T-helper 1 cell treated with Interleukin-12 subunit alpha and Interleukin-12 subunit beta and Interleukin-4 antibody, amounts not matched to agents 30 μg/mL and 1 μg/mL, for 36 hours (primary cell): ENCODE data around the gene CEBPB.
"Not testable (repeated sequence)": the region's sequence is repeated elsewhere in the genome, so short reads cannot be mapped to it uniquely, and the experiment has no call there.

Experiments used
- H3K27ac Mint-ChIP-seq: one replicate; pipeline ENCODE4 v1.8.0; 2021; ENCODE audit warnings: mild to moderate bottlenecking, mixed read lengths
- H3K27me3 Mint-ChIP-seq: one replicate; pipeline ENCODE4 v1.8.0; 2021; ENCODE audit warnings: low read depth, mixed read lengths
- H3K36me3 Mint-ChIP-seq: one replicate; pipeline ENCODE4 v1.8.0; 2021; ENCODE audit warnings: low read depth, mixed read lengths
- H3K4me1 Mint-ChIP-seq: one replicate; pipeline ENCODE4 v1.8.0; 2021; ENCODE audit warnings: low read depth, mixed read lengths
- H3K4me3 Mint-ChIP-seq: one replicate; pipeline ENCODE4 v1.8.0; 2021; ENCODE audit warnings: mild to moderate bottlenecking, moderate library complexity, mixed read lengths
- H3K9me3 Mint-ChIP-seq: one replicate; pipeline ENCODE4 v1.8.0; 2021; ENCODE audit warnings: mixed read lengths

Gene CEBPB

DNA sequence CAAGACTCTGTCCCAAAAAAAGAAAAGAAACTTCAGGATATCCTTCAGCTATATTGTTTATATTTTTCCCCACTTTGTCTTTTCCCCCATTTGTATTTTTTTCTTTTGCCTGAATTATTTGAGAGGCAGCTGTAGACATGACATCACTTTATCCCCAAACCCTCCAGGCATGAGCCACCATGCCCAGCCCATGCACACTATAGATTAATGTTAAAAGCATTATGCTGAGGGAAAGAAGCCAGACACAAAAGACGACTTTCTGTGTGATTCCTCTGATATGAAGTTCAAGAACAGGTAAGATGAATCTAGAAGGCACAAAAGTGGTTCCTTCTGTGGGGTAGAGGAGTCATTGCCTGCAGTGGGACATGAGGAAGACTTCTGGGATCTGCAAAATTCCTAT, 16.4 kb downstream of the CEBPB start:
- no peak overlapping the region for H3K4me3 Mint-ChIP-seq
- H3K36me3 Mint-ChIP-seq = peaks cover 2% of the 10 kb centered on the region
- no peak overlapping the region for H3K27ac Mint-ChIP-seq
- peaks cover 10% of the 10 kb centered on the region for H3K9me3 Mint-ChIP-seq
- H3K4me1 Mint-ChIP-seq = peaks cover 18% of the 10 kb centered on the region
- H3K27me3 Mint-ChIP-seq = peaks cover 8% of the 10 kb centered on the region

DNA sequence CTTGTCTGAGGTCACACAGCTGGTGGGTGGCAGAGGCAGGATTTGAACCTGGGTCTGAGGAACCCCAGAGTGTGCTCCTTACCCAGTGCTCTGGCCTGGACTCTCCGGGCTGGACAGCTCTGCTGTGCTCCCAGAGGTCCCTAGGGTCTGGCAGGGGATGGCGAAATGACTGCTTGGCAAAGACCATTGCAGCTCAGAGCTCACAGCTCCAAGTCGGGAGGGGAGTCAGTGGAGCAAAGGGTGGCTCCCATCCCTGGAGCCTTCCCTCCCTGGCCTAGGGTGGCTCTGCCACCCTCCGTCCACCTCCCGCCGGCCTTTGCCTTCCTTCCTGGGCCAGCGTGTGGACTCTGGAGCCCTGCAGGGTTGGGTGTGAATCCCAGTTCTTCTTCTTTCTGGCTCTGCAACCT, 17.5 kb downstream of the CEBPB start:
- no peak overlapping the region for H3K4me3 Mint-ChIP-seq
- peaks cover 10% of the 10 kb centered on the region for H3K27me3 Mint-ChIP-seq
- H3K4me1 Mint-ChIP-seq = peaks cover 12% of the 10 kb centered on the region
- peaks cover 10% of the 10 kb centered on the region for H3K9me3 Mint-ChIP-seq
- H3K27ac Mint-ChIP-seq = no peak overlapping the region
- peaks cover 2% of the 10 kb centered on the region for H3K36me3 Mint-ChIP-seq

DNA sequence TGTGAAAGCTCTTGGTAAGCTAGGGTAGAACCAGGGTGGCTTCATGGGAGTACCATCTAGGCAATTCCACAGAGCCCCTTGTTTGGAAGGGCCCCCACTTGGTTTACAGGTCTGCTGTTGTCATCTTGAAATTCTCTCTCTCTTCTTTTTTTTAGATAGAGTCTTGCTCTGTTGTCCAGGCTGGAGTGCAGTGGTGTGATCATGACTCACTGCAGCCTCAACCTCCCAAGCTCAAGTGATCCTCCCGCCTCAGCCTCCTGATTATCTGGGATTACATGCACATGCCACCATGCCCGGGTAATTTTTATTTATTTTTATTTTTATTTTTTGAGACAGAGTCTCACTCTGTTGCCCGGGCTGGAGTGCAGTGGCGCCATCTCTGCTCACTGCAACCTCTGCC, 18.2 kb downstream of the CEBPB start:
- H3K4me3 Mint-ChIP-seq, H3K27me3 Mint-ChIP-seq, H3K27ac Mint-ChIP-seq, H3K36me3 Mint-ChIP-seq, H3K9me3 Mint-ChIP-seq: not testable (repeated sequence)
- peaks cover 13% of the 10 kb centered on the region for H3K4me1 Mint-ChIP-seq

DNA sequence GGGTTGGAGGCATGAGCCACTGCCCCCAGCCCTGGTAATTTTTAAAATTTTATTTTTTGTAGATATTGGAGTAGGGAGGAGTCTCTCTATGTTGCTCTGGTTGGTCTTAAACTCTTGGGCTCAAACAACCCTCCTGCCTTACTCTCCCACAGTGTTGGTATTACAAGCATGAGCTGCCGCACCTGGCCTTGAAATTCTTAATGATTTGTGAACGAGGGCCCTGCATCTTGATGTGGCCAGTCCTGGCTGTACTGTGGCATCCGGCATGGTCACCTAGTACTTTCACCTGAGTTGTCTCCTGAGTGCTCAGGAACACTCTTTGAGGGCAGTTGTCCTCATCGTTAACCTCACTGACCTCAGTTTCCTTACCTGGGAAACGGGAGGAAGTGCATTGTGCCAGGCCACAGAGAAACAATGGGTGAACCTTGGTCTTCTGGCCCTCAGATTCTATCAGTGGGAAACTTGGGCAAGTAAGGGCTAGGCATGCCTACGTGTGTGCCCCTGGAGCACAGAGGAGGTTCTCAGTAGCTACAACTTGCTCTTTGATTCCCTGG, 19.5 kb downstream of the CEBPB start:
- H3K36me3 Mint-ChIP-seq = no peaks in the 10 kb centered on the region
- peaks cover 19% of the 10 kb centered on the region for H3K27me3 Mint-ChIP-seq
- peaks cover 16% of the 10 kb centered on the region for H3K4me1 Mint-ChIP-seq
- H3K4me3 Mint-ChIP-seq = no peak overlapping the region
- H3K27ac Mint-ChIP-seq = no peak overlapping the region
- H3K9me3 Mint-ChIP-seq = no peaks in the 10 kb centered on the region

DNA sequence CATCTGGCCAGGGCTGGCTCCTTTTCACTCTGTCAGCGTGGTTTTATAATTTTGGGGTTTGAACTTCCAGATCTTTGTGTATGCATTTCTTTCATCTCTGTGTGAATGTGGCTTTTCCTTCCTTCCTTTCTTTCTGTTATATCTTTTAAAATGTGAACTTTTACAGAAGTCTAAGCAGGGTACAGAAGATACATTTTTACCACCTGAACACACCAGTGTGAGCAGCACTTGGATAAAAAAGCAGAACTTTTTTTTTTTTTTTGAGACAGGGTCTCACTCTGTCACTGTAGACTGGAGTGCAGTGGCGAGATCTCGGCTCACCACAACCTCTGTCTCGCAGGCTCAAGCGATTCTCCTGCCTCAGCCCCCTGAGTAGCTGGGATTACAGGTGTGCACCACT, 20.5 kb downstream of the CEBPB start:
- Mint-ChIP-seq H3K9me3 (no peaks in the 10 kb centered on the region), H3K4me1 (peaks cover 16% of the 10 kb centered on the region), H3K4me3 (no peak overlapping the region), H3K36me3 (no peaks in the 10 kb centered on the region), H3K27me3 (peaks cover 24% of the 10 kb centered on the region), H3K27ac (no peak overlapping the region)

DNA sequence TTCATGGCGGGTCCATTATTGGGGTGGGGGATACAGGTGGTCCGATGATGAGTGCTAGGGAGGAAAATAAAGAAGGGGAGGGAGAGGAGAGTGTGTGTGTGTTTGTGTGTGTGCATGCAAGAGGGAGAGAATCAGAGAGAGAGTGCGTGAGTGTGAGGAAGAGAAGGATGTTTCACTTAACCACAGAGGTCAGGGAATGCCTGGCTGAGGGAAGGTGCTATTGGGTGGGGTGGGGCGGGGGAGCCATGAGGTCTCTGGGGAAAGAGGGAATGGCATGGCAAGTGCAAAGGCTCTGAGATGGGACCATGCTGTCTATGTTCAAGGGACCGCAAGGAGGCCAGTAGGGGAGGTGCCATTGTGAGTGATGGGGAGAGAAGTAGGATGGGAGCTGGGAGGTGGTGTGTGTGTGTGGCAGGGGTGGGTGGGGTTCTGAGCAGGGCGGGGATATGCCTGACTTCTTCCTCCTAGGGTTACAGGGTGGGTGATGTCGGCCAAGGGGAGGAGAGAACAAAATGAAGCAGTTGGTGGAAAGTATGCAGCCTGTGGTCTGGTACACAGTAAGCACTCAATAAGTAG, 23.0 kb downstream of the CEBPB start:
- H3K4me1 Mint-ChIP-seq = peaks cover 16% of the 10 kb centered on the region
- peaks cover 24% of the 10 kb centered on the region for H3K27me3 Mint-ChIP-seq
- H3K9me3 Mint-ChIP-seq = no peaks in the 10 kb centered on the region
- no peak overlapping the region for H3K4me3 Mint-ChIP-seq
- H3K36me3 Mint-ChIP-seq = no peaks in the 10 kb centered on the region
- H3K27ac Mint-ChIP-seq = no peak overlapping the region

DNA sequence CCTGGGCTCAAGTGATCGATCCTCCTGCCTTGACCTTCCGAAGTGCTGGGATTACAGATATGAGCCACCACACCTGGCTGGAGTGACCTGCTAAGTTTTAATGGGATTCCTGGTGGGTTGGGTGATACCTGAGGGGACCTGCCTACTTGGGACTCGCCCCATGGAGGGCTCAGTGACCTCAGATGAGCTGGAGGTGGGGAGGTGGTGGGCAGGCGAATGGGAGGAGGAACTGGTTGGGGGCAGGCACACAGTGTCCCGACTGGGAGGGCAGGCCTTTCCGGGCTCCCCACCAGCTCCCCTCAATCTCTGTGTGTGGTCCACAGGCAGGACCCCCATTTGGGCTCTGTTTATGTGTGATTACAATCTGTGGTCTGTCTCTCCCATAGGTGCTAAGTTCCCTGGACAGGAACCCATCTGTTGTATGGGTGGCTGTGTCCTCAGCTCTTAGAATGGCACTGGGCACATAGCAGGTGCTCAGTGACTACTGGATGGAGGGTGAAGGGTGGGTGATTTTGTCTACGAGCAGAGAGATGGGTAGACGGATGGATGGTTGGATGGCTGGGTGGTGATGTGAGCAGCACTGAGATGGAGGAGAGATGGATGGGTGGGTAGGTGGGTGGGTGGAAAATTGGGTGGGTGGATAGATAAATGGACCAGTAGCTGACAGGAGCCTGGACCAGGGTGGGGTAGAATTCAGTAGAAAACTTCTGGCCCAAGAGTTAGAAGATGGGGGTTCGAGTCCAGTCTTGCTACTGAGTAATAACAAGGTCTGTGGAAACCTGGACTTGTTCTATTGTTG, 23.8 kb downstream of the CEBPB start:
- Mint-ChIP-seq H3K27ac (no peak overlapping the region), H3K4me1 (peaks cover 16% of the 10 kb centered on the region), H3K9me3 (no peaks in the 10 kb centered on the region), H3K4me3 (no peak overlapping the region), H3K27me3 (peaks cover 24% of the 10 kb centered on the region), H3K36me3 (no peaks in the 10 kb centered on the region)

DNA sequence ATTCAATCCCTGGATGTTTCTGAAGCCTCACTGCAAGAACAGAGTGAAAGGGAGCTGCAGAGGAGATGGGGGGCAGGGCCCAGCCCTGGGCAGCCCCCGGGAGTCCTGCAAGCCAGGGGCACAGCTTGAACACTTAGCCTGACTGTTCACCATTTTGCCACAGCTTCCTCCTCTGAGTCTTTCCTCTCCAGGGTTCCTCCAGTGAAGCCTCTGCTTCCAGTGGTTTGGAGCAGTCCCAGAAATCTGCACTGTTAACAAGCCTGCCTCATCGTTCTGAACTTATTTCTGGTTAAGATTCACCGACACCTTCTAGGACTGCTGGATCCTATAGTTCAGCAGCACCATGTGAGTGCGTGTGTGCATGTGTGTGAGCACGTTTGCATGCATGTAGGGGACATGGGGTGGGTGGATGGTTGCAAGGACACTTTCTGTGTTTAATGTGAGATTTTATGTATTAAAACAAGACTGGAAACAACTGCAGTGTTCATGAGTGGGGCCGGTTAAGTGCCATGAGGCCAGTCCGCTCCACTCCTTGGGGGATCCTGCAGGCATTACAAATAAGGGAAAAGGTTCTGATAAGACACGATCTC, 24.6 kb downstream of the CEBPB start:
- no peaks in the 10 kb centered on the region for H3K9me3 Mint-ChIP-seq
- no peak overlapping the region for H3K4me3 Mint-ChIP-seq
- H3K27ac Mint-ChIP-seq = no peak overlapping the region
- H3K27me3 Mint-ChIP-seq = peaks cover 24% of the 10 kb centered on the region
- peaks cover 18% of the 10 kb centered on the region for H3K4me1 Mint-ChIP-seq
- no peaks in the 10 kb centered on the region for H3K36me3 Mint-ChIP-seq

DNA sequence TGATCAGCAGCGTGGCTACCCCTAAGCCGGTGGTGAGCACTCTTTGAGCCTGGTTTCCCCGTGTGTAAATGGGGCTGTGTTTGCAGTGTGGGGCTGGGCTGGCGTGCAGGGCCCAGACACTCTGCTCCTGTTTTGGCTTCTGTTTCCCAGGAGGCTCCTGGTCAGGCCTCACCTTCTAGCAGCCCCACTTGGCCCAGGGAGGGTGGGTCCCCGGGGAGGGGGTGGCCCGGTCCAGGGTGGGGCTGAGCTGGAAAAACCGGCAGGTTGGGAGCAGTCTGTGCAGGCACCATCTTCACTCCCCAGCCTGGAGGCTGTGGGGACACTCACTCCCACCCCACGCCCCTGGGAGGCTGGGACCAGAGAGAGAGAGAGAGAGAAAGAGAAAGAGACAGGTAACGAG, 25.3 kb downstream of the CEBPB start:
- H3K4me3 Mint-ChIP-seq = no peak overlapping the region
- H3K27me3 Mint-ChIP-seq = peaks cover 23% of the 10 kb centered on the region
- no peaks in the 10 kb centered on the region for H3K9me3 Mint-ChIP-seq
- H3K4me1 Mint-ChIP-seq = peaks cover 15% of the 10 kb centered on the region
- H3K36me3 Mint-ChIP-seq = no peaks in the 10 kb centered on the region
- no peak overlapping the region for H3K27ac Mint-ChIP-seq

DNA sequence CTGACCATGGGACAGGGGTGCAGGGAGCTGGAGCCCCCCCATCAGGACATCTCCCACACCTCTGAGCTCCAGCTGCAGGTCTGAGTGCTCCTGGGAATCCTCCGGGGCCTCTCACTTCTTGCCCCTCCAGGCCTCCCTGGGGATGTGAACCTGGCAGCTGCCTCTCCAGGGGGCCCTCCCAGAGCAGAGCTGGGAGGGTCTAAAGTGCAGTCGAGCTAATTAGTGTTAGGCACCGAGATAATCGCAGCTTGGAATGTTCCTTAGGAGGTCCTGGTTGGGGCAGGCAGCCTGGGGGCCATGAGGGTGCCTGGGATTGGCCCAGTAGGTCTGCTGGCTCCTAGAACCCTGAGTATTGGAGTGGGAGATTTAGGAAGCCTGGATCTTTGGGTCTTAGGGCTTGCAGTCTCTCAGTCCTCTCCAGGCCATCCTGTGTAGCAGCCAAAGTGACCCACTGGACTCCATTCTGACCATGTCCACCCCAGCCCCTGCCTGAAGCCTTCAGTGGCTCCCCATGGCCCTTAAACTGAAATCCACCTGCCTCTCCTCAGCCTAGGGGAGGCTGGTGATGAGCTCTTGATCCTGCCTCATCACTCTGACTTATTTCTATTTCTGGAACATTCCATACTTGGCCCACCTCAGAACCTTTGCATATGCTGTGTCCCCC, 26.0 kb downstream of the CEBPB start:
- no peaks in the 10 kb centered on the region for H3K36me3 Mint-ChIP-seq
- peaks cover 20% of the 10 kb centered on the region for H3K27me3 Mint-ChIP-seq
- H3K4me1 Mint-ChIP-seq = peaks cover 9% of the 10 kb centered on the region
- H3K27ac Mint-ChIP-seq = no peak overlapping the region
- no peaks in the 10 kb centered on the region for H3K9me3 Mint-ChIP-seq
- no peak overlapping the region for H3K4me3 Mint-ChIP-seq

DNA sequence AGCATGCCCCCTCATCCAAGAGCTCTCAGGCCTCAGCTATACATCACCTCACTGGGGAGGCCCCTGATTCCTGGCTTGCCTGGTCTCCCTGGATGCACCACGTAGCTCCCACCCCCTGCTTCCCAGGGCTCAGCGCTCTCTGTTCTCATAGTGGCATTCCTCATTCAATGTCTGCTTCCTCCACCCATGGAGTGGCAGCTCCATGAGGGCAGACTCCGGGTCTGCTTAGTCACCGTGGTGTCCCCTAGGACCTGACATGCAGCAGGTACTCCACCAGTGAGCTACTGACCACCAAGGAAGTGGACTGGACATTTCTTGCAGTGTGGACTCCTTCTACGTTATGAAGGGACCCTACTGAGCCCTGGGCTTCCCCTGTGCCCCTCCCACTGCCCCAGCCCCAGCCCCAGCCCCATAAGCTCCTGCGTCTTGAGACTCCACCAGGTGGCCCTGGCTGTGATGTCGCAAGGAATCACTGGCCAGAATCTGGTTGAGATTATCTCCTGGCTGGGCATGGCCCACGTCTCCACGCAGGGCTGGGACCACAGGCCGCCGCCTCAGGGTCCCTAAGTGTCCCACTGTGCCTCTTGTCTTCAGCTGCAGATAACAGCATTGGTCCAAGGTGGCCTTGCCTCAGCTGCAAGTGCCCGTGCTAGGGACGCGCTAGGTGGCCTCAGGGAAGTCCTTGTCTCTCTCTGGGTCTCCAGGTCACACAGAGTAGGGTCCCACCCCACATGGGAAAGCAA, 26.7 kb downstream of the CEBPB start:
- Mint-ChIP-seq H3K27me3 (peaks cover 19% of the 10 kb centered on the region), H3K27ac (no peak overlapping the region), H3K36me3 (no peaks in the 10 kb centered on the region), H3K4me3 (no peak overlapping the region), H3K4me1 (peaks cover 8% of the 10 kb centered on the region), H3K9me3 (no peaks in the 10 kb centered on the region)

DNA sequence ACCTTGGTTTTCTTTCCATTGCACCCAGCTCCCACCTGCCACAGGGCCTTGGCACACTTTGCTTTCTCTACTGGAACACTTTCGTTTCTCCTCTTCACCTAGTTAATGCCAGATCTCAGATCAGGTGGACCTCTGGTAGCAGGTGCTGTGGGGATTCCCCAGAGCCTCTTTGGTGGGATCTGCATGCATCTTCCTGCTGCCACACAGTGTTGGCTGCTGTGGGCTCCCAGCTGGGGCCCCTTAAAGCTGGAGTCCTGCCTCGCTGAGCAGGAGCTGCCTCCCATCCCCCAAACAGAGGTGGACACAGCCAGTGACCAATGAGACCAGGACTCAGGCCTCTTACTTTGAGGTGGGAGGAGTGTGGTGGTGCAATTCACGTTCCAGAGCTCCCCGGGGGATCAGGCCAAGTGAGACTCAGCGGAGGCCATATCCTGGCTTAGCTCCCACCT, 28.4 kb downstream of the CEBPB start:
- H3K27me3 Mint-ChIP-seq = peaks cover 14% of the 10 kb centered on the region
- H3K9me3 Mint-ChIP-seq = peaks cover 2% of the 10 kb centered on the region
- peaks cover 5% of the 10 kb centered on the region for H3K4me1 Mint-ChIP-seq
- no peak overlapping the region for H3K4me3 Mint-ChIP-seq
- H3K36me3 Mint-ChIP-seq = no peaks in the 10 kb centered on the region
- H3K27ac Mint-ChIP-seq = peak overlapping the region; percentile 22

DNA sequence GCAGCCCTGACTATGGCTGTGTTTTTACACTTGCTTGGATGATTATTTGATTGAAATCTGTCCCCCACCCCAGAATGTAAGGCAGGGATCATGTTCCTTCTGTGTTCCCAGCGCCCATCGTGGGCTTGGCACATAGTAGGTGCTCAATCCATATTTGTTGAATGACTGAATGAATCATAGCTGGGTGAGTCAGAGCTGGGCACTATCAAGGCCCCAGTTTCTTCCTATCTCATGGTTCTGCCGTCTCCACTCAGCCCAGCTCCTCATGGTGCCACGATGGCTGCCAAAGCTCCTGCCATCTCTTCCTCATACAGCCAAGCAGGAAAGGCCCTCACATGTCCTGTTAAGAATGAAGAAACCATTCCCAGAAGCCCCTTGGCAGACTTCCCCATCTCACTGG, 29.0 kb downstream of the CEBPB start:
- peaks cover 4% of the 10 kb centered on the region for H3K4me1 Mint-ChIP-seq
- no peaks in the 10 kb centered on the region for H3K36me3 Mint-ChIP-seq
- no peak overlapping the region for H3K27ac Mint-ChIP-seq

More for the DNA sequence above, 29.0 kb downstream of the CEBPB start:
- Mint-ChIP-seq H3K9me3 (peaks cover 5% of the 10 kb centered on the region), H3K27me3 (peaks cover 8% of the 10 kb centered on the region), H3K4me3 (no peak overlapping the region)
